NCI-H1105 (cell line): ENCODE measurements around the gene ITGAV.

Experiments used
- DNase-seq: peaks from one replicate; lab custom pipeline; 2025; lab: John Stamatoyannopoulos, UW

The ITGAV gene

DNA sequence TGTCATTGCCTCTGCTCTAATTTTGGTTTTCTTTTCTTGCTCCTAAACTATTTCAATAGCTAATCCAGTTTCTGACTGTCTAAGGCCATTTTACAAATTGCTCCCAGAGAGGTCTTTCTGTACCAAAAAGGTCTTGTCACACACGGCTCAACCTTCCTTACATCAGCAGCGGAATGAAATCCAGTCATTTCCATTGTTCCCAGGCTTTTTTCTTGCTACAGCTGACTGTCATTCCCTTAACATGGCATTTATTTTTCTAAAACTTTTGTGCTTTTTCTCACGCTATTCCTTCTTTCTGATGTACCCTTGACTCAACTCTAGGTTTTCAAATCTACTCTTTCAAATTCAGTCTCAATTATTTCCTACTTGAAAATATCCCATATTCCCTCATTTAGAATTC is 128.3 kb downstream of the ITGAV start:
- DNase-seq = no peak

DNA sequence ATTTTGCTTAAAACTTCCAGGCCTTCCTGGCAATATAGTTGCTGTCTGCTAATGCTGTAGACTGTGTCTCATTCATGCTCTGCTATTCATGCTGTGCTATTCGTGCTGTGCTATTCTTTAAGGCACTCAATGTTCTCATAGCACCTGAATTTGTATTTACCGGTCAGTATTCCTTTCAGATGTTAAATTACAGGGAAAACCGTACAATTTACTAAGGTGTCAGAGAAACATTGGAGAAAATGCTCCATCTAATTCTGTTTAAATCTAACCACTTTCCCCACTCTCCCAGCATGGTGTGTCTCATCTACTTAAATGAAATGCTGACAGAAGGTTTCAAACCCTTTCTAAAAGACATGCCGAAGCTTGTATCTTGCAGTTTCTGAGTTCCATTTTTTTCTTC is 129.0 kb downstream of the ITGAV start:
- no peak for DNase-seq

DNA sequence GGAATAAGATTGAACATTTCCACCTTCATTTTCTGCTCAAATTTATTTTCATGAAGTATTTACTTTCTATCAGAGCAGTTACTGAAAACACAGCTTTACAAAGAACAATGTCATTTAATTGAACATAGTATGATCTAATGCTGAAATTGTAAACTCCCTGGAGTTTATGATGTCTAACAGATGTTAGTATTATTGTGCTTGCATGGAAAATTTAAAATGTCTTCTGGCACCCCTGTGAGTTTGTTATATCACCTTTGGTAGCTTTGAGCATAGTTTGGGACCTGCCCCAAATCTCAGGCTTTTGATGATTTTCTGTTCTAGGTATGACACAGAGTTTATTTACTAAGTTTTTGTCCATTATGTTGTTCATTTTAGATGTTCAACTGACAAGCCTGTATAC is 132.1 kb downstream of the ITGAV start:
- DNase-seq = no peak

DNA sequence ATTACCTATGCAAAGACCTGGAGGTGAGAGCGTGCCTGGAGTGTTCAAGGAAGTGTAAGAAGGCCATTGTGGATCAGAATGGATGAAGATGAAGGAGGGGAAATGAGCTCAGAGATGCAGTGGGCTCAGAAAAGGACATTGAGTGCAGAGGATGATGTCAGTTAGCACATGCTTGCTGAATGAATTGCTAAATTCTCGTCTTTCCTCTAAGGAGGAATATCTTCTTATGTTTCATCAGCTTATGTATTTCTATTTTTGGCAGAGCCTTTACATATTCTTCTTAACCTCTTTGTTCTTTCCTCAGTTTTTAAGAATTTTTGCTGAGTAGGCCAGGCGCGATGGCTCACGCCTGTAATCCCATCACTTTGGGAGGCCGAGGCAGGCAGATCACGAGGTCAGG is 134.9 kb downstream of the ITGAV start:
- DNase-seq = no peak

DNA sequence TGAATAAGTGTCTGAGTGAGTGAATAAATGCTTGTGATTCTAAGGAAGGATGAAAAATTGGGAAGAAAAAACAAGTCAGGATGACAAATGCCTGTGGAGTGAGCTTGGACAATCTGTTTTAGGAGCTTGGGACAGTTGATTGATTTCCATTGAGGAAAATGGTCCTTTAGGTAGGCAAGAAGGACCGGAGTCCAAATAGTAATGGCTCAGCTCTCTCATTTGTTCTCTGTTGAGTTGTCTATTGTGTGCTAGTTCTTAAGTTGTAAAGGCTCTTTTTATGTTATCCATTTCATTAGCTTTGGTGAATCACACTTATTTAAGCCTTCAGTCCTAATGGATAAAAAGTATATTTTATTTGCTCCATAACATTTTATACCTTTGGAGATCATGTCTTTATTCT is 135.9 kb downstream of the ITGAV start:
- no peak for DNase-seq

DNA sequence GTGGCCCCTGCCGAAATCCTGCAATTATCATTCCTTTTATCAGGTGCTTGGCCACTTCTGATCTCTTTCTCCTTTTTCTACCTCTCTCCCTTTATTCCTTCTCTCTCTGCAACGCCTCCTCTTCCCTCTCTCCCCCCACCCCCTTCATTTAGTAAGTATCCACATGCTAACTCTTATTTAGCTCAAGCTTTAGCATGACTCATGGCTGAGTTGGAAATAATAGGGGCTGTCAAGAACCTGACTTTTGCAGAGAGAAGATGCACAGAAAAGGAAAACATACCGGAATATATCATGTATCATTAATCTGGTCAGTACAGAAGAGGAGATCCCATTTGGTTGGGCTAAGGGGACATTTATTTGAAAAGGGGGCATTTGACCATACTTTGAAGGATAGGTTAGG is 137.1 kb downstream of the ITGAV start:
- no peak for DNase-seq

DNA sequence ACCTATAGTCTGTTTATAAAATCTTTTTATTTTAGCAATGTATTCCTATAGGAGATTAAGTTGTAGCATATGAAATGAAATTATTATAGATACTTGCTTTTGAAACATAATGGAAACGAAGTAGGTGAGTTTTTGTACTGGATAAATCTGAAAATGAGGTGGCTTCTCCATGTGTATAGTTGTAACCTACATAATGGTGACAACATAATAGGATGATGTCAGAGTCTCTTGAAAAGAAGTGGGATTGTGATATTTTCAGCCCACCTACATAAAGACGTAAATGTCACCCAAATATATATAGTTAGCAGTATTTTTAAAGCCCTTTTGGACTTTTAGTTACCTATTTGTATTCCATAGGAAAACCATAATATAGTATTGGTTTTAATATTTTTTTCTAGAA is 138.8 kb downstream of the ITGAV start:
- DNase-seq = no peak
